Measurements from ENCODE around the gene RFX5.
"Not testable (repeated sequence)": the region's sequence is repeated elsewhere in the genome, so short reads cannot be mapped to it uniquely, and the experiment has no call there.

The RFX5 gene

GRCh38 chr1:151346769-151347522 lies at the start of gene RFX5:
Gene RFX5, minus strand, starts transcription at chr1:151347252. Its CDS starts 932 bp downstream, at chr1:151346320.
- peak; percentile 96 for DNase-seq

- not testable (repeated sequence) for DNase-seq
These were observed 49.2 kb upstream of the RFX5 start for GRCh38 chr1:151396265-151396664.

GRCh38 chr1:151393583-151393982 lies 46.5 kb upstream of the RFX5 start:
- DNase-seq = no peak

GRCh38 chr1:151391079-151391563 lies 44.1 kb upstream of the RFX5 start:
- DNase-seq = no peak

- DNase-seq = not testable (repeated sequence)
These were observed 43.4 kb upstream of the RFX5 start for GRCh38 chr1:151390221-151391078.

GRCh38 chr1:151386002-151386401 lies 39.0 kb upstream of the RFX5 start:
- DNase-seq = no peak

GRCh38 chr1:151384584-151384983 lies 37.5 kb upstream of the RFX5 start:
- DNase-seq = no peak

GRCh38 chr1:151377150-151377884 lies 30.3 kb upstream of the RFX5 start:
- no peak for DNase-seq

- no peak for DNase-seq
These were observed 26.1 kb upstream of the RFX5 start for GRCh38 chr1:151373196-151373595.

GRCh38 chr1:151372058-151372934 lies 25.2 kb upstream of the RFX5 start, which contains the start of gene SELENBP1:
Gene SELENBP1, minus strand, starts transcription at chr1:151372705. Its CDS starts 64 bp downstream, at chr1:151372641.
- no peak for DNase-seq

- no peak for DNase-seq
These were observed 24.5 kb upstream of the RFX5 start for GRCh38 chr1:151371370-151372057.

GRCh38 chr1:151370211-151370911 lies 23.3 kb upstream of the RFX5 start:
- no peak for DNase-seq

GRCh38 chr1:151369621-151370048 lies 22.6 kb upstream of the RFX5 start:
- DNase-seq = no peak

- DNase-seq = no peak
These were observed 22.2 kb upstream of the RFX5 start for GRCh38 chr1:151369302-151369610.

- no peak for DNase-seq
These were observed 21.6 kb upstream of the RFX5 start for GRCh38 chr1:151368393-151369301.

- no peak for DNase-seq
These were observed 20.8 kb upstream of the RFX5 start for GRCh38 chr1:151367658-151368392.

GRCh38 chr1:151364996-151365395 lies 17.9 kb upstream of the RFX5 start:
- DNase-seq = no peak

- no peak for DNase-seq
These were observed 15.5 kb upstream of the RFX5 start for GRCh38 chr1:151362308-151363155.
